Measurements from ENCODE around the gene PRR3. TPM values are rescaled to one million over a fixed set of nuclear protein-coding genes. Genes with fewer than 3 reads are reported as not detected.

The PRR3 gene
- total RNA-seq, 1 experiment from 2014 or later, result 6.1 TPM

GRCh38 chr6:30599625-30600324 is 42.7 kb downstream of the PRR3 start:
- no peak; the same call in 1 of the 2 replicates for ATAC-seq
- intact Hi-C loops (cut with micrococcal nuclease), result no loop called here

DNA sequence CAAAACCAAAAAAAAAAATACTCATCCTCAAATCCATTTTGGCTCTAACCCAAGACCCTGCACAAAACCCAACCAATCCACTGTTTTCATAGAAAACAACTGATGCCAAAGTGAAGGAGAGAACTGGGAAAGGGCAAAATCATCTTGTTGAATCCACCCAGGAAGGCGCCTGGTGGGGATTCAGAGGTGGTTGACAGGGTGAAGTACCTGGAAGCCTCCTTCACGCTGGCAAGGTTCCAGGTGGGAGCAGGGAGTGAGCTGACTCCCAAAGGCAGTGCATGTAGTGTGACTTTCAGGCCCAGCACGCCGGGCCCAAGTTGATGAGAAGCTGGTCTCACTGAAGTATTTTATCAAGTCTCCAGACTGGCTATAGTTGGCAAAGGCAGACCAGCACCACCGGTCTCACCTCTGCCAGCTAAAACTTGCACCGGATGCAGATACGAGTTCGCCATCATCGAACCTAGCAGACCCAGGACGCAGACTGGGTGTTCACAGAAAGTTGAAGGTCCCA is 43.4 kb downstream of the PRR3 start:
- TF ChIP-seq EZH2phosphoT487 (IDR thresholded peaks at IDR 0.05; ENCODE audit: borderline replicate concordance, low read length) (no peak), CTCF (conservative IDR thresholded peaks at IDR 0.05; ENCODE audit: low read depth, low read length) (no peak), EZH2 (IDR thresholded peaks at IDR 0.05; ENCODE audit: low read length, unreplicated experiment) (no peak)
- ATAC-seq (no peak), DNase-seq (no peak)
- Histone ChIP-seq H3K79me2 (ENCODE audit: low read length) (no peaks in the 10 kb centered on the region), H3K27me3 (ENCODE audit: low read length) (no peaks in the 10 kb centered on the region), H3K4me1 (ENCODE audit: insufficient read depth, low read length) (no peaks in the 10 kb centered on the region), H3K9ac (ENCODE audit: low read length) (no peak overlapping the region), H3K36me3 (ENCODE audit: low read depth, low read length) (peaks cover 47% of the 10 kb centered on the region), H3K4me2 (ENCODE audit: low read length) (no peak overlapping the region), H3K9me2 (replicated peaks; ENCODE audit: low read length) (no peaks in the 10 kb centered on the region), H3K27ac (ENCODE audit: low read length) (no peak overlapping the region), H3K9me3 (ENCODE audit: low read length) (no peaks in the 10 kb centered on the region), H3K4me3 (ENCODE audit: low read length) (no peak overlapping the region), H4K20me1 (ENCODE audit: low read length) (no peaks in the 10 kb centered on the region), H3F3A (ENCODE audit: low read length, unreplicated experiment) (peaks cover 3% of the 10 kb centered on the region), H2AFZ (ENCODE audit: low read length) (no peak overlapping the region)
- ChIA-PET POLR2A (ENCODE audit: unreplicated experiment) (interaction anchor here (0.6 kb wide), 1 partner anchor 12 kb away, joined by 3 read pairs; no protein-coding TSS in a partner anchor), CTCF (no interaction called here)
- TSS peak; percentile 2 for BruUV-seq (replicated peaks)
- intact Hi-C loops (cut with micrococcal nuclease), result no loop called here

More at GRCh38 chr6:30599625-30600324, 42.7 kb downstream of the PRR3 start:
- no peaks in the 10 kb centered on the region for H3K4me1 ChIP-seq (ENCODE audit: insufficient read depth, low read length)
- H3K4me3 ChIP-seq (ENCODE audit: low read length), result no peak overlapping the region
- no peaks in the 10 kb centered on the region for H3K27me3 ChIP-seq (ENCODE audit: low read length)
- no peak overlapping the region for H3K4me2 ChIP-seq (ENCODE audit: low read length)
- H3K9ac ChIP-seq (ENCODE audit: low read length), result no peak overlapping the region
- H2AFZ ChIP-seq (ENCODE audit: low read length), result no peak overlapping the region
- ChIA-PET POLR2A (ENCODE audit: unreplicated experiment) (interaction anchor here (0.6 kb wide), 1 partner anchor 13 kb away, joined by 3 read pairs; no protein-coding TSS in a partner anchor), CTCF (interaction anchor here (0.8 kb wide), 1 partner anchor 12 kb away, joined by 4 read pairs; no protein-coding TSS in a partner anchor)
- H3K27ac ChIP-seq (ENCODE audit: low read length), result no peak overlapping the region
- no peak for TF ChIP-seq CTCF (conservative IDR thresholded peaks at IDR 0.05; ENCODE audit: low read depth, low read length)
- no peak for TF ChIP-seq EZH2phosphoT487 (IDR thresholded peaks at IDR 0.05; ENCODE audit: borderline replicate concordance, low read length)
- TF ChIP-seq EZH2 (IDR thresholded peaks at IDR 0.05; ENCODE audit: low read length, unreplicated experiment), result no peak
- H3K79me2 ChIP-seq (ENCODE audit: low read length), result no peaks in the 10 kb centered on the region
- peaks cover 41% of the 10 kb centered on the region for H3K36me3 ChIP-seq (ENCODE audit: low read depth, low read length)
- no peak for DNase-seq
- H3K9me3 ChIP-seq (ENCODE audit: low read length), result no peaks in the 10 kb centered on the region
- BruUV-seq (replicated peaks), result no TSS peak
- H3K9me2 ChIP-seq (replicated peaks; ENCODE audit: low read length), result no peaks in the 10 kb centered on the region
- peaks cover 3% of the 10 kb centered on the region for H3F3A ChIP-seq (ENCODE audit: low read length, unreplicated experiment)
- no peaks in the 10 kb centered on the region for H4K20me1 ChIP-seq (ENCODE audit: low read length)

DNA sequence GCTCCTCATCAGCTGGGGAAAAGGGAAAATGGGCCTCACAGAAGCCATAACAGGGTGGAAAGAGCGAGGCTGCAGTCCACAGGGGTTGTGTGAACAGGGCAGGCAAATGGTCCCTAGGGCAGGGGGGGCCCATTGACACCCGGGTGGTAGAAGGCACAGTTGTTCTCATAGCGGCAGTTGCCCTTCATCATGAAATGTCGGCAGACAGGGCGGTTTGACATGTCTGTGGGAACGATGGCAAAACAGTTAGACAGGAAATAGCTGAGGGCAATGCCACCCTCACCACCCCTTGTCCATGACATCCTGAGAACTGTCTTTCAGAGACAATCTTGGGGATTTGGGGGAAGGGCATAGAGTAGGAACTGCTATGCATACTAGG is 44.3 kb downstream of the PRR3 start:
- Histone ChIP-seq H3K36me3 (ENCODE audit: low read depth, low read length) (peaks cover 54% of the 10 kb centered on the region), H3K9me3 (ENCODE audit: low read length) (no peaks in the 10 kb centered on the region), H3K79me2 (ENCODE audit: low read length) (no peaks in the 10 kb centered on the region), H3K27ac (ENCODE audit: low read length) (no peak overlapping the region), H3K4me2 (ENCODE audit: low read length) (no peak overlapping the region), H2AFZ (ENCODE audit: low read length) (no peak overlapping the region), H3K4me3 (ENCODE audit: low read length) (no peak overlapping the region), H3K9ac (ENCODE audit: low read length) (no peak overlapping the region), H3K9me2 (replicated peaks; ENCODE audit: low read length) (no peaks in the 10 kb centered on the region), H3F3A (ENCODE audit: low read length, unreplicated experiment) (peaks cover 3% of the 10 kb centered on the region), H3K27me3 (ENCODE audit: low read length) (no peaks in the 10 kb centered on the region), H4K20me1 (ENCODE audit: low read length) (no peaks in the 10 kb centered on the region), H3K4me1 (ENCODE audit: insufficient read depth, low read length) (no peaks in the 10 kb centered on the region)
- ChIA-PET POLR2A (ENCODE audit: unreplicated experiment) (no interaction called here), CTCF (no interaction called here)
- no peak for TF ChIP-seq EZH2 (IDR thresholded peaks at IDR 0.05; ENCODE audit: low read length, unreplicated experiment)
- no peak for TF ChIP-seq EZH2phosphoT487 (IDR thresholded peaks at IDR 0.05; ENCODE audit: borderline replicate concordance, low read length)
- TF ChIP-seq CTCF (conservative IDR thresholded peaks at IDR 0.05; ENCODE audit: low read depth, low read length), result no peak
- ATAC-seq (no peak), DNase-seq (no peak)
- intact Hi-C loops (cut with micrococcal nuclease), result no loop called here
- BruUV-seq (replicated peaks), result no TSS peak

All from PC-3 (cell line).